HepG2 (cell line): ENCODE data around the gene GLE1. TPM values are rescaled to one million over a fixed set of nuclear protein-coding genes. Genes with fewer than 3 reads are reported as not detected.

Experiments
- AKAP8 ChIP-seq: sonication (generic); formaldehyde crosslinking; IDR thresholded peaks from 2 replicates; pipeline ENCODE4 v1.5.1; 2020; ENCODE audit warnings: mild to moderate bottlenecking, missing genetic modification reagents
- FOXA1 ChIP-seq, 2 experiments: fragments of 450-650 bp in 1 of 2; sonication (generic) in 1 of 2; formaldehyde crosslinking in 1 of 2; IDR thresholded peaks; 2 replicates each; pipeline versions ENCODE4 v1.4.0 to v1.6.1; 2016 to 2020; ENCODE audit warnings: missing genetic modification reagents in 1 of 2
- HNRNPUL1 ChIP-seq: fragments of 200-400 bp; formaldehyde crosslinking; IDR thresholded peaks from 2 replicates; pipeline ENCODE4 v1.6.1; 2017; ENCODE audit warnings: low read depth, mild to moderate bottlenecking, low read length, moderate library complexity
- NFKB2 ChIP-seq: sonication (generic); formaldehyde crosslinking; IDR thresholded peaks from 2 replicates; pipeline ENCODE4 v1.4.0; 2020; ENCODE audit warnings: missing genetic modification reagents, borderline replicate concordance
- PAXIP1 ChIP-seq: sonication (generic); formaldehyde crosslinking; conservative IDR thresholded peaks from 2 replicates; pipeline ENCODE4 v1.4.0; 2020; ENCODE audit warnings: mild to moderate bottlenecking, missing genetic modification reagents, moderate library complexity
- PRPF4 ChIP-seq: fragments of 200-400 bp; formaldehyde crosslinking; IDR thresholded peaks from 2 replicates; pipeline ENCODE4 v1.6.1; 2016; ENCODE audit warnings: low read length, low read depth; ENCODE audit not compliant: poor library complexity, severe bottlenecking
- SOX6 ChIP-seq, 2 experiments: fragments of 450-650 bp in 1 of 2; sonication (generic) in 1 of 2; formaldehyde crosslinking in 1 of 2; IDR thresholded peaks; 2 replicates each; pipeline versions ENCODE4 v1.4.0 to v1.6.1; 2017 to 2020; ENCODE audit warnings: antibody characterized with exemption in 1 of 2, mild to moderate bottlenecking in 1 of 2, missing genetic modification reagents in 1 of 2
- ZBTB2 ChIP-seq: sonication (generic); formaldehyde crosslinking; IDR thresholded peaks from 2 replicates; pipeline ENCODE4 v1.8.0; 2022; ENCODE audit warnings: low read depth, missing genetic modification reagents
- ZNF318 ChIP-seq: sonication (generic); formaldehyde crosslinking; IDR thresholded peaks from 2 replicates; pipeline ENCODE4 v1.4.0; 2020; ENCODE audit warnings: mild to moderate bottlenecking, missing genetic modification reagents
- ZNF546 ChIP-seq: sonication (generic); formaldehyde crosslinking; conservative IDR thresholded peaks from 2 replicates; pipeline ENCODE4 v1.8.1; 2023; ENCODE audit warnings: mild to moderate bottlenecking, missing genetic modification reagents
- ZNF639 ChIP-seq: conservative IDR thresholded peaks from 2 replicates; pipeline ENCODE4 v1.6.1; 2018; ENCODE audit warnings: missing genetic modification reagents
- ZNF724P ChIP-seq: sonication (generic); formaldehyde crosslinking; IDR thresholded peaks from 2 replicates; pipeline ENCODE4 v1.8.0; 2022; ENCODE audit warnings: missing genetic modification reagents, borderline replicate concordance
- polyA plus RNA-seq, 8 experiments: library from polyadenylated mRNA; depleted of rRNA in 3 of 8; stranded (reverse) in 7 of 8; unstranded in 1 of 8; fragments of >200 nt; fragmentation: Illumina TruSeq in 4 of 8; extraction: Trizol in 4 of 8; gene quantifications; 2 replicates each; pipeline versions ENCODE4 v1.2.1 to v1.2.3, GENCODE V29; 2011 to 2016; ENCODE audit warnings: low read depth in 4 of 8, missing spikeins in 1 of 8, mixed read lengths in 1 of 8; ENCODE audit not compliant: insufficient read depth in 1 of 8
- total RNA-seq, 5 experiments: library from RNA; depleted of rRNA; stranded (reverse); fragments of >200 nt; fragmentation: Illumina TruSeq; extraction: Trizol; gene quantifications; 2 replicates each; pipeline ENCODE4 v1.2.3, GENCODE V29; 2016; ENCODE audit warnings: low read depth in 1 of 5

The GLE1 gene
- total and polyA plus RNA-seq, 2 of the 13 experiments (the other 11 are each of a cell fraction or from before 2014, with no cell fraction given): 14.7 to 28.8 TPM

- TF ChIP-seq PAXIP1 (CRISPR knock-in tag) (peak; percentile 8), ZNF724P (CRISPR knock-in tag) (no peak), PRPF4 (no peak), ZNF639 (CRISPR knock-in tag) (peak; percentile 65; the same call in 1 of the 2 replicates), SOX6 (IDR thresholded peaks at IDR 0.05) (no peak), SOX6 (CRISPR knock-in tag; IDR thresholded peaks at IDR 0.05) (peak; percentile 65), AKAP8 (0 out of 2 replicates have a peak, but pooled peaks have one; percentile 63), ZBTB2 (CRISPR knock-in tag) (no peak), HNRNPUL1 (no peak), NFKB2 (CRISPR knock-in tag) (peak; percentile 94), FOXA1 (IDR thresholded peaks at IDR 0.05) (no peak), FOXA1 (CRISPR knock-in tag; IDR thresholded peaks at IDR 0.05) (no peak), ZNF546 (CRISPR knock-in tag) (no peak; the same call in 1 of the 2 replicates), ZNF318 (CRISPR knock-in tag) (no peak)
These were observed at the start of gene GLE1 (continued) for GRCh38 chr9:128504485-128505413.
